WTC11 (cell line): Measurements from ENCODE around the gene MAOA. TPM values are rescaled to one million over a fixed set of nuclear protein-coding genes. Genes with fewer than 3 reads are reported as not detected.

Experiments
- ATAC-seq: fragments of 200-7000 bp; cut with Tn5 transposase; 2 replicates; pipeline ENCODE4 v1.10.0; 2021; ENCODE audit warnings: mild to moderate bottlenecking, moderate library complexity
- CTCF ChIA-PET: fragments of 300-600 bp; sonication (Branson Sonifier 250); formaldehyde crosslinking; loops from one replicate; lab custom pipeline; 2021; ENCODE audit warnings: antibody characterized with exemption; lab: Charles Lee
- POLR2A ChIA-PET: fragments of 350-600 bp; sonication (Branson Sonifier 250); formaldehyde crosslinking; loops from one replicate; lab custom pipeline; 2021; ENCODE audit warnings: antibody characterized with exemption; lab: Charles Lee
- DNase-seq: peaks from one replicate; pipeline ENCODE4 v3.0.0; 2021; ENCODE audit warnings: low spot score
- H3K27ac Mint-ChIP-seq: 2 replicates; pipeline ENCODE4 v1.8.0; 2021; ENCODE audit warnings: mixed read lengths
- H3K27me3 Mint-ChIP-seq: 2 replicates; pipeline ENCODE4 v1.8.0; 2021; ENCODE audit warnings: low read depth, mild to moderate bottlenecking, moderate library complexity, mixed read lengths
- H3K36me3 Mint-ChIP-seq: 2 replicates; pipeline ENCODE4 v1.8.0; 2021; ENCODE audit warnings: mixed read lengths
- H3K4me1 Mint-ChIP-seq: 2 replicates; pipeline ENCODE4 v1.8.0; 2022; ENCODE audit warnings: mixed read lengths
- H3K4me3 Mint-ChIP-seq: 2 replicates; pipeline ENCODE4 v1.8.0; 2021; ENCODE audit warnings: mild to moderate bottlenecking, moderate library complexity, mixed read lengths
- H3K9me3 Mint-ChIP-seq: 2 replicates; pipeline ENCODE4 v1.8.0; 2021; ENCODE audit warnings: mixed read lengths
- AR ChIP-seq: fragments of 250-450 bp; sonication (Bioruptor Pico); IDR thresholded peaks from 2 replicates; pipeline ENCODE4 v1.9.0; 2021; ENCODE audit warnings: mild to moderate bottlenecking
- FOXJ3 ChIP-seq: sonication (generic); formaldehyde crosslinking; IDR thresholded peaks from 2 replicates; pipeline ENCODE4 v1.9.0; 2021; ENCODE audit warnings: missing genetic modification reagents, mild to moderate bottlenecking, borderline replicate concordance
- GABPB1 ChIP-seq: sonication (generic); formaldehyde crosslinking; IDR thresholded peaks from 2 replicates; pipeline ENCODE4 v1.8.1; 2023; ENCODE audit warnings: mild to moderate bottlenecking, missing genetic modification reagents
- JUN ChIP-seq: sonication (generic); formaldehyde crosslinking; IDR thresholded peaks from 2 replicates; pipeline ENCODE4 v1.8.0; 2023; ENCODE audit warnings: mild to moderate bottlenecking, missing genetic modification reagents
- NFYB ChIP-seq: sonication (generic); formaldehyde crosslinking; conservative IDR thresholded peaks from 2 replicates; pipeline ENCODE4 v1.8.0; 2022; ENCODE audit warnings: low read depth, missing genetic modification reagents
- NR2C2 ChIP-seq: sonication (generic); formaldehyde crosslinking; IDR thresholded peaks from 2 replicates; pipeline ENCODE4 v1.8.0; 2022; ENCODE audit warnings: mild to moderate bottlenecking, missing genetic modification reagents
- PREB ChIP-seq: sonication (generic); formaldehyde crosslinking; IDR thresholded peaks from 2 replicates; pipeline ENCODE4 v1.8.1; 2022; ENCODE audit warnings: mild to moderate bottlenecking, missing genetic modification reagents, moderate library complexity, borderline replicate concordance
- SMAD4 ChIP-seq: sonication (generic); formaldehyde crosslinking; IDR thresholded peaks from 2 replicates; pipeline ENCODE4 v1.8.0; 2022; ENCODE audit warnings: mild to moderate bottlenecking, missing genetic modification reagents
- ZMAT4 ChIP-seq: fragments of 250-450 bp; sonication (Bioruptor Pico); IDR thresholded peaks from 2 replicates; pipeline ENCODE4 v1.9.0; 2021; ENCODE audit warnings: mild to moderate bottlenecking
- ZNF232 ChIP-seq: sonication (generic); formaldehyde crosslinking; IDR thresholded peaks from 2 replicates; pipeline ENCODE4 v1.8.0; 2022; ENCODE audit warnings: mild to moderate bottlenecking, missing genetic modification reagents
- ZNF263 ChIP-seq: sonication (generic); formaldehyde crosslinking; IDR thresholded peaks from 2 replicates; pipeline ENCODE4 v1.8.1; 2022; ENCODE audit warnings: low read depth, mild to moderate bottlenecking, moderate library complexity, missing genetic modification reagents
- ZNF281 ChIP-seq: sonication (generic); formaldehyde crosslinking; IDR thresholded peaks from 2 replicates; pipeline ENCODE4 v1.8.0; 2023; ENCODE audit warnings: mild to moderate bottlenecking, missing genetic modification reagents
- ZNF317 ChIP-seq: sonication (generic); formaldehyde crosslinking; IDR thresholded peaks from 2 replicates; pipeline ENCODE4 v1.8.1; 2023; ENCODE audit warnings: low read depth, mild to moderate bottlenecking, moderate library complexity, missing genetic modification reagents, borderline replicate concordance
- ZNF671 ChIP-seq: fragments of 250-450 bp; sonication (Bioruptor Pico); IDR thresholded peaks from 2 replicates; pipeline ENCODE4 v1.8.0; 2021; ENCODE audit warnings: mild to moderate bottlenecking
- total RNA-seq: library from RNA; stranded (reverse); gene quantifications from 3 replicates; pipeline ENCODE4 v1.2.3, GENCODE V29; 2021
- TF ChIP-seq, protein P1 (sequence below): sonication (generic); formaldehyde crosslinking; IDR thresholded peaks from 2 replicates; pipeline ENCODE4 v1.8.0; 2022; ENCODE audit warnings: missing genetic modification reagents
- TF ChIP-seq, protein P2 (sequence below): sonication (generic); formaldehyde crosslinking; IDR thresholded peaks from 2 replicates; pipeline ENCODE4 v1.8.0; 2022; ENCODE audit warnings: mild to moderate bottlenecking, missing genetic modification reagents
- TF ChIP-seq, protein P3 (sequence below): sonication (generic); formaldehyde crosslinking; IDR thresholded peaks from 2 replicates; pipeline ENCODE4 v1.8.1; 2023; ENCODE audit warnings: mild to moderate bottlenecking, missing genetic modification reagents, moderate library complexity

Gene MAOA
- total RNA-seq, 1 experiment from 2014 or later = 6.0 TPM

DNA sequence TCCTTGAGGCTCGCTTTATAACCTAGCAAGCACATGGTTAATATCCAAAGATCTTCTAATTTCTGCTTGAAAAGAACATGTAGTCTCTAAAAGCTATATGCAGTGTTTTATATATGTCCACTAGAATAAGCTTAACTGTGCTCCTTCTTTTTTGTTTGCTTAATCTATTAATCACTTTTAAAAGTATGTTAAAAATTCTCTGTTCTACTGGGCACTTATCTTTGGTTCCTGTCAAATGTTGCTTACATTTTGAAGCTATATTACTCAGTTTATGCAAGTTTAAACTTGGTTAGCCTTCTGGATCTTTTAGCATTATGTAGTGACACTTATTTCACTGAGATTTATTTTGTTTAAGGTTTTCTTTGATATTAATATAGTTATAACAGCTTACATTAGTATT is 32.5 kb downstream of the MAOA start (continued):
- TF ChIP-seq, protein P1, sequence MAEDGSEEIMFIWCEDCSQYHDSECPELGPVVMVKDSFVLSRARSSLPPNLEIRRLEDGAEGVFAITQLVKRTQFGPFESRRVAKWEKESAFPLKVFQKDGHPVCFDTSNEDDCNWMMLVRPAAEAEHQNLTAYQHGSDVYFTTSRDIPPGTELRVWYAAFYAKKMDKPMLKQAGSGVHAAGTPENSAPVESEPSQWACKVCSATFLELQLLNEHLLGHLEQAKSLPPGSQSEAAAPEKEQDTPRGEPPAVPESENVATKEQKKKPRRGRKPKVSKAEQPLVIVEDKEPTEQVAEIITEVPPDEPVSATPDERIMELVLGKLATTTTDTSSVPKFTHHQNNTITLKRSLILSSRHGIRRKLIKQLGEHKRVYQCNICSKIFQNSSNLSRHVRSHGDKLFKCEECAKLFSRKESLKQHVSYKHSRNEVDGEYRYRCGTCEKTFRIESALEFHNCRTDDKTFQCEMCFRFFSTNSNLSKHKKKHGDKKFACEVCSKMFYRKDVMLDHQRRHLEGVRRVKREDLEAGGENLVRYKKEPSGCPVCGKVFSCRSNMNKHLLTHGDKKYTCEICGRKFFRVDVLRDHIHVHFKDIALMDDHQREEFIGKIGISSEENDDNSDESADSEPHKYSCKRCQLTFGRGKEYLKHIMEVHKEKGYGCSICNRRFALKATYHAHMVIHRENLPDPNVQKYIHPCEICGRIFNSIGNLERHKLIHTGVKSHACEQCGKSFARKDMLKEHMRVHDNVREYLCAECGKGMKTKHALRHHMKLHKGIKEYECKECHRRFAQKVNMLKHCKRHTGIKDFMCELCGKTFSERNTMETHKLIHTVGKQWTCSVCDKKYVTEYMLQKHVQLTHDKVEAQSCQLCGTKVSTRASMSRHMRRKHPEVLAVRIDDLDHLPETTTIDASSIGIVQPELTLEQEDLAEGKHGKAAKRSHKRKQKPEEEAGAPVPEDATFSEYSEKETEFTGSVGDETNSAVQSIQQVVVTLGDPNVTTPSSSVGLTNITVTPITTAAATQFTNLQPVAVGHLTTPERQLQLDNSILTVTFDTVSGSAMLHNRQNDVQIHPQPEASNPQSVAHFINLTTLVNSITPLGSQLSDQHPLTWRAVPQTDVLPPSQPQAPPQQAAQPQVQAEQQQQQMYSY (CRISPR knock-in tag) = no peak
- no peak for TF ChIP-seq AR
- no peak for TF ChIP-seq JUN
- TF ChIP-seq ZNF671 (CRISPR knock-in tag) = no peak
- TF ChIP-seq SMAD4 (CRISPR knock-in tag) = no peak
- TF ChIP-seq FOXJ3 (CRISPR knock-in tag) = no peak
- TF ChIP-seq, all 79 proteins: peak for 0

GRCh38 chrX:43693602-43694406 is 37.7 kb downstream of the MAOA start:
- Mint-ChIP-seq H3K4me3 (no peak overlapping the region), H3K27me3 (no peaks in the 10 kb centered on the region), H3K36me3 (no peaks in the 10 kb centered on the region), H3K4me1 (no peaks in the 10 kb centered on the region; the same call in 1 of the 2 replicates)
- DNase-seq (no peak), ATAC-seq (no peak)
- CTCF ChIA-PET = no interaction called here
- POLR2A ChIA-PET = no interaction called here
- TF ChIP-seq, protein P2, sequence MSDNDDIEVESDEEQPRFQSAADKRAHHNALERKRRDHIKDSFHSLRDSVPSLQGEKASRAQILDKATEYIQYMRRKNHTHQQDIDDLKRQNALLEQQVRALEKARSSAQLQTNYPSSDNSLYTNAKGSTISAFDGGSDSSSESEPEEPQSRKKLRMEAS (CRISPR knock-in tag) = no peak
- 0 out of 2 replicates have a peak, but pooled peaks have one; percentile 24 for TF ChIP-seq GABPB1 (CRISPR knock-in tag)
- TF ChIP-seq, protein P3, sequence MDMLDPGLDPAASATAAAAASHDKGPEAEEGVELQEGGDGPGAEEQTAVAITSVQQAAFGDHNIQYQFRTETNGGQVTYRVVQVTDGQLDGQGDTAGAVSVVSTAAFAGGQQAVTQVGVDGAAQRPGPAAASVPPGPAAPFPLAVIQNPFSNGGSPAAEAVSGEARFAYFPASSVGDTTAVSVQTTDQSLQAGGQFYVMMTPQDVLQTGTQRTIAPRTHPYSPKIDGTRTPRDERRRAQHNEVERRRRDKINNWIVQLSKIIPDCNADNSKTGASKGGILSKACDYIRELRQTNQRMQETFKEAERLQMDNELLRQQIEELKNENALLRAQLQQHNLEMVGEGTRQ (CRISPR knock-in tag) = no peak
- TF ChIP-seq, all 79 proteins: peak for 1
- H3K27ac Mint-ChIP-seq = no peak overlapping the region
- H3K9me3 Mint-ChIP-seq = no peaks in the 10 kb centered on the region

- POLR2A ChIA-PET = no interaction called here
- Mint-ChIP-seq H3K27me3 (no peaks in the 10 kb centered on the region), H3K36me3 (no peaks in the 10 kb centered on the region), H3K4me1 (peaks cover 5% of the 10 kb centered on the region), H3K9me3 (no peaks in the 10 kb centered on the region), H3K4me3 (no peak overlapping the region), H3K27ac (no peak overlapping the region)
- CTCF ChIA-PET = no interaction called here
- ATAC-seq = no peak
- no peak for DNase-seq
- TF ChIP-seq NFYB (CRISPR knock-in tag) = no peak
- no peak for TF ChIP-seq ZNF281 (CRISPR knock-in tag)
- no peak for TF ChIP-seq PREB
- TF ChIP-seq ZNF317 (CRISPR knock-in tag) = no peak
- no peak for TF ChIP-seq NR2C2 (CRISPR knock-in tag)
- TF ChIP-seq ZNF263 (CRISPR knock-in tag) = no peak
- no peak for TF ChIP-seq FOXJ3 (CRISPR knock-in tag)
- TF ChIP-seq ZNF232 (CRISPR knock-in tag) = no peak
- TF ChIP-seq ZMAT4 (CRISPR knock-in tag) = no peak
Measured at GRCh38 chrX:43699475-43699874, 43.4 kb downstream of the MAOA start.
